WTC11 (cell line): ENCODE measurements around the gene STAB1. TPM values are rescaled to one million over a fixed set of nuclear protein-coding genes. Genes with fewer than 3 reads are reported as not detected.

ENCODE experiments used
- ATAC-seq: fragments of 200-7000 bp; cut with Tn5 transposase; 2 replicates; pipeline ENCODE4 v1.10.0; 2021; ENCODE audit warnings: mild to moderate bottlenecking, moderate library complexity
- CTCF ChIA-PET: fragments of 300-600 bp; sonication (Branson Sonifier 250); formaldehyde crosslinking; loops from one replicate; lab custom pipeline; 2021; ENCODE audit warnings: antibody characterized with exemption; lab: Charles Lee
- POLR2A ChIA-PET: fragments of 350-600 bp; sonication (Branson Sonifier 250); formaldehyde crosslinking; loops from one replicate; lab custom pipeline; 2021; ENCODE audit warnings: antibody characterized with exemption; lab: Charles Lee
- DNase-seq: peaks from one replicate; pipeline ENCODE4 v3.0.0; 2021; ENCODE audit warnings: low spot score
- H3K27ac Mint-ChIP-seq: 2 replicates; pipeline ENCODE4 v1.8.0; 2021; ENCODE audit warnings: mixed read lengths
- H3K27me3 Mint-ChIP-seq: 2 replicates; pipeline ENCODE4 v1.8.0; 2021; ENCODE audit warnings: low read depth, mild to moderate bottlenecking, moderate library complexity, mixed read lengths
- H3K36me3 Mint-ChIP-seq: 2 replicates; pipeline ENCODE4 v1.8.0; 2021; ENCODE audit warnings: mixed read lengths
- H3K4me1 Mint-ChIP-seq: 2 replicates; pipeline ENCODE4 v1.8.0; 2022; ENCODE audit warnings: mixed read lengths
- H3K4me3 Mint-ChIP-seq: 2 replicates; pipeline ENCODE4 v1.8.0; 2021; ENCODE audit warnings: mild to moderate bottlenecking, moderate library complexity, mixed read lengths
- H3K9me3 Mint-ChIP-seq: 2 replicates; pipeline ENCODE4 v1.8.0; 2021; ENCODE audit warnings: mixed read lengths
- ARID4B ChIP-seq: sonication (generic); formaldehyde crosslinking; IDR thresholded peaks from 2 replicates; pipeline ENCODE4 v1.8.0; 2023; ENCODE audit warnings: missing genetic modification reagents, mild to moderate bottlenecking, borderline replicate concordance
- ATF6 ChIP-seq: sonication (generic); formaldehyde crosslinking; IDR thresholded peaks from 2 replicates; pipeline ENCODE4 v1.8.1; 2023; ENCODE audit warnings: mild to moderate bottlenecking, missing genetic modification reagents
- CBFB ChIP-seq: sonication (generic); formaldehyde crosslinking; IDR thresholded peaks from 2 replicates; pipeline ENCODE4 v1.8.1; 2022; ENCODE audit warnings: mild to moderate bottlenecking, low read depth, missing genetic modification reagents
- CDX4 ChIP-seq: fragments of 250-450 bp; sonication (Bioruptor Pico); IDR thresholded peaks from 2 replicates; pipeline ENCODE4 v1.9.0; 2021; ENCODE audit warnings: moderate library complexity, mild to moderate bottlenecking, inconsistent platforms, borderline replicate concordance
- E2F5 ChIP-seq: sonication (generic); formaldehyde crosslinking; IDR thresholded peaks from 2 replicates; pipeline ENCODE4 v1.8.1; 2022; ENCODE audit warnings: mild to moderate bottlenecking, moderate library complexity, missing genetic modification reagents
- EMX1 ChIP-seq: fragments of 250-450 bp; sonication (Bioruptor Pico); IDR thresholded peaks from 2 replicates; pipeline ENCODE4 v1.8.0; 2021; ENCODE audit warnings: mild to moderate bottlenecking
- ETV6 ChIP-seq: sonication (generic); formaldehyde crosslinking; IDR thresholded peaks from 2 replicates; pipeline ENCODE4 v1.8.1; 2022; ENCODE audit warnings: mild to moderate bottlenecking, missing genetic modification reagents
- HMGA2 ChIP-seq: fragments of 250-450 bp; sonication (Bioruptor Pico); IDR thresholded peaks from 2 replicates; pipeline ENCODE4 v1.4.0; 2021; ENCODE audit warnings: mild to moderate bottlenecking, moderate library complexity
- MLX ChIP-seq: sonication (generic); formaldehyde crosslinking; IDR thresholded peaks from 2 replicates; pipeline ENCODE4 v1.8.1; 2023; ENCODE audit warnings: mild to moderate bottlenecking, missing genetic modification reagents, moderate library complexity
- NFYB ChIP-seq: sonication (generic); formaldehyde crosslinking; conservative IDR thresholded peaks from 2 replicates; pipeline ENCODE4 v1.8.0; 2022; ENCODE audit warnings: low read depth, missing genetic modification reagents
- SMAD3 ChIP-seq: sonication (generic); formaldehyde crosslinking; IDR thresholded peaks from 2 replicates; pipeline ENCODE4 v1.8.0; 2022; ENCODE audit warnings: missing genetic modification reagents, mild to moderate bottlenecking, borderline replicate concordance
- TEAD4 ChIP-seq: sonication (generic); formaldehyde crosslinking; IDR thresholded peaks from 2 replicates; pipeline ENCODE4 v1.8.0; 2022; ENCODE audit warnings: mild to moderate bottlenecking, missing genetic modification reagents
- USF1 ChIP-seq: sonication (generic); formaldehyde crosslinking; IDR thresholded peaks from 2 replicates; pipeline ENCODE4 v1.8.0; 2022; ENCODE audit warnings: mild to moderate bottlenecking, missing genetic modification reagents
- ZNF232 ChIP-seq: sonication (generic); formaldehyde crosslinking; IDR thresholded peaks from 2 replicates; pipeline ENCODE4 v1.8.0; 2022; ENCODE audit warnings: mild to moderate bottlenecking, missing genetic modification reagents
- ZNF263 ChIP-seq: sonication (generic); formaldehyde crosslinking; IDR thresholded peaks from 2 replicates; pipeline ENCODE4 v1.8.1; 2022; ENCODE audit warnings: low read depth, mild to moderate bottlenecking, moderate library complexity, missing genetic modification reagents
- ZNF281 ChIP-seq: sonication (generic); formaldehyde crosslinking; IDR thresholded peaks from 2 replicates; pipeline ENCODE4 v1.8.0; 2023; ENCODE audit warnings: mild to moderate bottlenecking, missing genetic modification reagents
- ZNF396 ChIP-seq: fragments of 250-450 bp; sonication (Bioruptor Pico); IDR thresholded peaks from 2 replicates; pipeline ENCODE4 v1.8.0; 2021; ENCODE audit warnings: mild to moderate bottlenecking, moderate library complexity, borderline replicate concordance
- ZNF671 ChIP-seq: fragments of 250-450 bp; sonication (Bioruptor Pico); IDR thresholded peaks from 2 replicates; pipeline ENCODE4 v1.8.0; 2021; ENCODE audit warnings: mild to moderate bottlenecking
- total RNA-seq: library from RNA; stranded (reverse); gene quantifications from 3 replicates; pipeline ENCODE4 v1.2.3, GENCODE V29; 2021

STAB1 gene
- total RNA-seq, 1 experiment from 2014 or later, result 1.9 TPM

- H3K9me3 Mint-ChIP-seq, result no peaks in the 10 kb centered on the region
- no peak overlapping the region for H3K27ac Mint-ChIP-seq
- DNase-seq, result no peak
- no peak overlapping the region for H3K4me3 Mint-ChIP-seq
- ChIA-PET POLR2A (interaction anchor here (0.7 kb wide), 1 partner anchor 11 kb away, joined by 3 read pairs; no protein-coding TSS in a partner anchor), CTCF (interaction anchor here (1.6 kb wide), 1 partner anchor 9 kb away, joined by 5 read pairs; no protein-coding TSS in a partner anchor)
- H3K36me3 Mint-ChIP-seq, result no peaks in the 10 kb centered on the region
- no peak for TF ChIP-seq ZNF671 (CRISPR knock-in tag)
- no peak for TF ChIP-seq MLX (CRISPR knock-in tag)
- TF ChIP-seq ZNF281 (CRISPR knock-in tag), result no peak
- TF ChIP-seq EMX1 (CRISPR knock-in tag), result no peak
- no peak for TF ChIP-seq ZNF396 (CRISPR knock-in tag)
- TF ChIP-seq CDX4 (CRISPR knock-in tag), result no peak
- TF ChIP-seq ZNF232 (CRISPR knock-in tag), result no peak
- no peak for TF ChIP-seq E2F5
- no peak for TF ChIP-seq SMAD3 (CRISPR knock-in tag)
- TF ChIP-seq NFYB (CRISPR knock-in tag), result no peak
- no peak for TF ChIP-seq ZNF263 (CRISPR knock-in tag)
- TF ChIP-seq ARID4B (CRISPR knock-in tag), result no peak
- TF ChIP-seq ETV6, result no peak
- TF ChIP-seq USF1 (CRISPR knock-in tag), result no peak
- TF ChIP-seq TEAD4, result no peak
- no peak for TF ChIP-seq ATF6 (CRISPR knock-in tag)
- TF ChIP-seq CBFB (CRISPR knock-in tag), result no peak
- no peak for TF ChIP-seq HMGA2
- ATAC-seq, result no peak
- H3K27me3 Mint-ChIP-seq, result no peaks in the 10 kb centered on the region; the same call in 1 of the 2 replicates
- peaks cover 2% of the 10 kb centered on the region; the same call in 1 of the 2 replicates for H3K4me1 Mint-ChIP-seq
These were observed 6.9 kb downstream of the STAB1 start for GRCh38 chr3:52502001-52502400.
